Common myeloid progenitor, CD34-positive (primary cell): Measurements from ENCODE around the gene TTC33.
"Not testable (repeated sequence)": the region's sequence is repeated elsewhere in the genome, so short reads cannot be mapped to it uniquely, and the experiment has no call there.

Experiments used
- CTCF ChIA-PET: fragments of 350-600 bp; sonication (Branson Sonifier 250); formaldehyde crosslinking; loops from one replicate; lab custom pipeline; 2021; ENCODE audit warnings: antibody characterized with exemption; lab: Charles Lee
- POLR2A ChIA-PET: fragments of 350-600 bp; sonication (Branson Sonifier 250); formaldehyde crosslinking; loops from one replicate; lab custom pipeline; 2021; ENCODE audit warnings: antibody characterized with exemption; lab: Charles Lee
- DNase-seq, 3 donors: peaks; one replicate each; pipeline versions ENCODE4 v3.0.0 to v3.0.0-alpha.2; 2013
- H3K27ac ChIP-seq, 2 experiments: 1 replicate in 1 of 2; 2 replicates in 1 of 2; pipeline ENCODE4 v1.7.0; 2013; ENCODE audit warnings: inconsistent platforms in 2 of 2, low read length in 2 of 2, mild to moderate bottlenecking in 2 of 2, low read depth in 1 of 2, moderate library complexity in 1 of 2; ENCODE audit not compliant: severe bottlenecking in 2 of 2, insufficient read depth in 1 of 2, poor library complexity in 1 of 2
- H3K27me3 ChIP-seq, 5 experiments: replicated peaks in 2 of 5; 1 replicate in 3 of 5; 2 replicates in 2 of 5; pipeline versions ENCODE4 v1.6.1 to v1.7.0; 2013; ENCODE audit warnings: low read length in 4 of 5, mild to moderate bottlenecking in 2 of 5, moderate library complexity in 2 of 5, inconsistent platforms in 1 of 5; ENCODE audit not compliant: insufficient read depth in 5 of 5, control insufficient read depth in 4 of 5
- H3K36me3 ChIP-seq, 4 experiments: 1 replicate in 2 of 4; 2 replicates in 2 of 4; pipeline versions ENCODE4 v1.6.1 to v1.7.0; 2013; ENCODE audit warnings: low read length in 3 of 4, control low read depth in 1 of 4, mild to moderate bottlenecking in 1 of 4; ENCODE audit not compliant: control insufficient read depth in 4 of 4, insufficient read depth in 4 of 4
- H3K4me1 ChIP-seq, 4 experiments: 1 replicate in 3 of 4; 2 replicates in 1 of 4; pipeline versions ENCODE4 v1.6.1 to v1.7.1; 2013; ENCODE audit warnings: low read length in 3 of 4, mild to moderate bottlenecking in 3 of 4, control low read depth in 1 of 4, inconsistent platforms in 1 of 4, moderate library complexity in 1 of 4; ENCODE audit not compliant: control insufficient read depth in 4 of 4, insufficient read depth in 4 of 4; ENCODE audit errors: control extremely low read depth in 1 of 4
- H3K4me3 ChIP-seq, 7 experiments: 1 replicate in 4 of 7; 2 replicates in 3 of 7; pipeline versions ENCODE4 v1.5.1 to v1.7.0; 2013; ENCODE audit warnings: mild to moderate bottlenecking in 7 of 7, low read length in 6 of 7, moderate library complexity in 6 of 7, inconsistent platforms in 2 of 7, low read depth in 2 of 7, control low read depth in 1 of 7; ENCODE audit not compliant: insufficient read depth in 4 of 7, control insufficient read depth in 1 of 7; ENCODE audit errors: extremely low read depth in 1 of 7
- H3K9me3 ChIP-seq, 5 experiments: 1 replicate in 4 of 5; 2 replicates in 1 of 5; pipeline versions ENCODE4 v1.6.1 to v1.7.1; 2013; ENCODE audit warnings: low read length in 4 of 5, mild to moderate bottlenecking in 2 of 5, inconsistent platforms in 1 of 5, low read depth in 1 of 5, moderate library complexity in 1 of 5; ENCODE audit not compliant: control insufficient read depth in 4 of 5, insufficient read depth in 2 of 5; ENCODE audit errors: control extremely low read depth in 1 of 5
- WGBS: methylation state at CpG from one replicate; pipeline ENCODE4 v1.1.5; 2013; ENCODE audit not compliant: insufficient coverage; 5-methylcytosine and 5-hydroxymethylcytosine counted together

TTC33 gene

DNA sequence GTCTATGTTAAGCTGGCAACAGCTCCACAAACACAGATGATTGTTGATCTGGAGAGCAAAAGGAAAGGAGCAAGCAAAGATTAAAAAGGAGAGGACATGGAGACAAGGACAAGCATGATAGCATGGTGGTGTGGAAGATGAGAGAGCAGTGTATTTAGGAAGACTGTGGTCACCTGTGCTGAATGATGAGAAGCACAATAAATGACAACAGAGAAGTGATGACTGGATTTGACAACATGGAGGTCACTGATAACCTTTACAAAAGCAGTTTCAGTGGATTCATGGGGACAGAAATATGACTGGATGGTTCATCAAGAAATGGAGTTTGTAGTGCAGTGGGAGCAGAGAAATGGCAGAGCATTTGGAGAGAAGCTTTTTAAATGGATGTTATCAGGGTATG is 20.2 kb downstream of the TTC33 start:
- no peak overlapping the region for H3K4me3 ChIP-seq

DNA sequence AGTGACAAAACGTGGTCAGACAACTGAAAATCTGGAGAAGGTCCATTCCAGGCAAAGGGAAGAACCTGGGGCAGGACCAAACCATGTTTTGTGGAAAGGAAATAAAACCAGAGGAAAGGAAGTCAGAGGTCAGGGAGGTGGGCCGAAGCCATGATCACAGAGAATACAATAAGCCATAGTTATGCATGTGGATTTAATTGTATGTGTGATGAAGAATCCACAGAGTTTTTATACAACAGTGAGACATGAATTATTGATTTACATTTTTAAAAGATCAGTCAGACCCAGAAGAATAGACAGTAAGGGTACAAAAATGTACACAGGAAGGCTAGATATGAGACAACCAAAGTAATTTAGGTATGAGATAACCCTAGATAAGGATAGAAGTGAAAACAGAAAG is 20.8 kb downstream of the TTC33 start:
- Histone ChIP-seq H3K9me3 (peaks cover 0 to 10% (median 3%) of the 10 kb centered on the region in 5 experiments), H3K27ac (no peak overlapping the region), H3K4me3 (no peak overlapping the region), H3K36me3 (peaks cover 0 to 14% (median 4%) of the 10 kb centered on the region in 4 experiments), H3K4me1 (peaks cover 15 to 47% (median 23%) of the 10 kb centered on the region in 4 experiments), H3K27me3 (no peaks in the 10 kb centered on the region)
- ChIA-PET CTCF (interaction anchor here (0.7 to 7.8 kb wide), 11 partner anchors 8 to 1154 kb away, joined by 3 to 79 read pairs (median 3); no protein-coding TSS in a partner anchor), POLR2A (no interaction called here)
- 75% methylated on average over 1 of the region's 2 CpGs for WGBS
- no peak for DNase-seq

More for the DNA sequence above, 20.2 kb downstream of the TTC33 start:
- ChIA-PET POLR2A (no interaction called here), CTCF (interaction anchor here (0.7 to 7.8 kb wide), 11 partner anchors 9 to 1021 kb away, joined by 3 to 79 read pairs (median 3); no protein-coding TSS in a partner anchor)
- no peaks in the 10 kb centered on the region for H3K27me3 ChIP-seq
- peak in 1 of 3 donors; percentile 4 for DNase-seq
- no peak overlapping the region for H3K27ac ChIP-seq
- H3K4me1 ChIP-seq = peaks cover 15 to 47% (median 23%) of the 10 kb centered on the region in 4 experiments
- peaks cover 3 to 14% (median 5%) of the 10 kb centered on the region in 5 experiments for H3K9me3 ChIP-seq
- peaks cover 3 to 20% (median 6%) of the 10 kb centered on the region in 4 experiments for H3K36me3 ChIP-seq

DNA sequence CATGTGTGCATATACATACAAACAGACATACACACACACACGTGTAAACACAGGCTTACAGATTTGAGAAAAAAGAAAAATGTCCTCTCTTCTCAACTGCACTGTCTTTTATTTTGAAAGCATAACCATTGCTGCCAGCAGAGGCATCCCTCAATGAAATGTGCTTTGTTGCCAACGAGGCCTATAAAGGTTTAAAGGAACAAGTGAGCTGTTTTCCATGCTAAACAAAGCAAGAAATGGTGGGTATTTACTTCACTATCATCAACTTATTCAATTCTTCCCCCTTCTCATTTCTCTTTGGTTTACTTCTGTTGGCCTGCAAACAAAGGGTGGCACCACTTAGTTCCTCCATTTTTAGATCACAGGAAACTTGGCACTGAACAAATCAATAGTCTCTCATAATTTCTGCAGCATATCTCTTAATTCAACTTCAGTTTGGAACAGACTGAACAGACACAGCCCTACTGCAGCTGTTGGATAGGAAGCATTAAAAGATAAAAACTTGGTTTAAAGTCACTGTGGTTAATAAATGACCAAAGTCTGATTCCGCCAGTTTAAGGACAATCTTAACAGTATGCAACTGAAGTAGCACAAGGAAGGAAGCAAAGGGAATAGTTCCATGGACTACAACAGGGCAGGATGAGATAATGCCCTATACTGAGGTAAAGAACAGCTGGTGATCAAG is 21.7 kb downstream of the TTC33 start:
- POLR2A ChIA-PET = no interaction called here
- CTCF ChIA-PET = interaction anchor here (1.1 to 7.8 kb wide), 9 partner anchors 14 to 1406 kb away, joined by 3 to 79 read pairs (median 4); no protein-coding TSS in a partner anchor

DNA sequence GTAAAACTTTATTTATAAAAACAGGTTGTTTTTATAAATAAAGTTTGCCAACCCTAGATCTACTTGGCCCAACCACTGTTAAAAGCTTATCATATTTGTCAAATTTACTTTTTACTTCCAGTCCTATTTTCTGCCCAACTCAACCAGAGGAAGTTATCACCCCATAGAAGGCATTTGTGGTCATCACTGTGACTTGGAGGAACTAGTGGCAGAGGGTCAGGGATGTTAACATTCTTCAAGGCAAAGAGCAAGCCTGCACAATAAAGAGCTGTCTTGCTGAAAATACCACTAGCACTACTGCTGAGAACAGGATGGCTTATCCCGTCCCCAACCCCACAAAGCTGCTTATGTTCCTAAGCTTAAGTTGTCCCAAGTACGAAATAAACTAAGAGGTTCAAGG is 22.3 kb downstream of the TTC33 start:
- H3K4me3 ChIP-seq = peak overlapping the region in 2 of 7 experiments; percentile 35 to 45
- no CpG with 5 or more reads among the region's 2 CpGs for WGBS
- H3K4me1 ChIP-seq = peaks cover 15 to 47% (median 23%) of the 10 kb centered on the region in 4 experiments
- H3K27ac ChIP-seq = no peak overlapping the region
- POLR2A ChIA-PET = no interaction called here
- no peaks in the 10 kb centered on the region for H3K9me3 ChIP-seq
- DNase-seq = peak; percentile 22 to 70 (median 55)
- H3K27me3 ChIP-seq = no peaks in the 10 kb centered on the region
- H3K36me3 ChIP-seq = peaks cover 0 to 2% (median 0%) of the 10 kb centered on the region in 4 experiments
- CTCF ChIA-PET = interaction anchor here (1.2 to 7.8 kb wide), 7 partner anchors 15 to 1156 kb away, joined by 3 to 79 read pairs (median 5); no protein-coding TSS in a partner anchor

More for the DNA sequence above, 21.7 kb downstream of the TTC33 start:
- DNase-seq = peak; percentile 26 to 83 (median 48)
- peaks cover 15 to 47% (median 23%) of the 10 kb centered on the region in 4 experiments for H3K4me1 ChIP-seq
- no peak overlapping the region for H3K27ac ChIP-seq
- H3K4me3 ChIP-seq = peak overlapping the region in 3 of 7 experiments; percentile 8 to 45 (median 35)
- peaks cover 0 to 5% (median 1%) of the 10 kb centered on the region in 4 experiments for H3K36me3 ChIP-seq
- no peaks in the 10 kb centered on the region for H3K27me3 ChIP-seq
- H3K9me3 ChIP-seq = peaks cover 0 to 4% (median 0%) of the 10 kb centered on the region in 5 experiments
- 17% methylated on average over 2 of the region's 3 CpGs for WGBS

DNA sequence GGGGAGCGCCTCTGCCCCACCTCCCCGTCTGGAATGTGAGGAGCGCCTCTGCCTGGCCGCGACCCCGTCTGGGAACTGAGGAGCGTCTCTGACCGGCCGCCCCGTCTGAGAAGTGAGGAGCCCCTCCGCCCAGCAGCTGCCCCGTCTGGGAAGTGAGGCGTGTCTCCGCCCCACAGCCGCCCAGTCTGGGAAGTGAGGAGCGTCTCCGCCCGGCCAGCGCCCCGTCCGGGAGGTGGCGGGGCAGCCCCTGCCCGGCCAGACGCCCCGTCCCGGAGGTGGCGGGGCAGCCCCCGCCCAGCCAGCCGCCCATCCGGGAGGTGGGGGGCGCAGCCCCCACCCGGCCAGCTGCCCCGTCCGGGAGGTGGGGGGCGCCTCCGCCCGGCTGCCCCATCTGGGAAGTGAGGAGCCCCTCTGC is 33.3 kb downstream of the TTC33 start:
- H3K27me3 ChIP-seq, H3K4me3 ChIP-seq, CTCF ChIA-PET, DNase-seq, H3K27ac ChIP-seq, POLR2A ChIA-PET, H3K4me1 ChIP-seq: not testable (repeated sequence)
- H3K36me3 ChIP-seq = peaks cover 13 to 44% (median 17%) of the 10 kb centered on the region in 4 experiments
- H3K9me3 ChIP-seq = peaks cover 2 to 18% (median 3%) of the 10 kb centered on the region in 5 experiments
- WGBS = 93% methylated on average over 32 of the region's 37 CpGs

DNA sequence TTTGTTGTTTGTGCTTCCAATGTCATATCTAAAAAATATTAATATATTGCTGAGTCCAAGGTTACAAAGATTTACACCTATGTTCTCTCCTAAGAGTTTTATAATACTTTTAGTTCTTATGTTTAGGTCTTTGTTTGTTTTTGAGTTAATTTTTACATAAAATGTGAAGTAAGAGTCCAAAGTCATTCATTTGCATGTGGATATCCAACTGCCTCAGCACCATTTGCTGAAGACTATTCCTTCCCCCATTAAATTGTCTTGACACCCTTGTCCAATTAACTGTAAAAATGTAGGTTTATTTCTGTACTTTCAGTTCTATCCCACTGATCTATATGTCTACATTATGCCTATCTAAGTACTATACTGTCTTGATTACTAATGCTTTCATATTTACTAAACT is 35.7 kb downstream of the TTC33 start:
- Histone ChIP-seq H3K4me3 (no peak overlapping the region), H3K4me1 (no peaks in the 10 kb centered on the region), H3K36me3 (peaks cover 13 to 41% (median 18%) of the 10 kb centered on the region in 4 experiments), H3K27ac (no peak overlapping the region), H3K9me3 (peaks cover 2 to 18% (median 3%) of the 10 kb centered on the region in 5 experiments), H3K27me3 (no peaks in the 10 kb centered on the region)
- no peak for DNase-seq
- POLR2A ChIA-PET = no interaction called here
- CTCF ChIA-PET = interaction anchor here (0.5 kb wide), 1 partner anchor 739 kb away, joined by 3 read pairs; no protein-coding TSS in a partner anchor

DNA sequence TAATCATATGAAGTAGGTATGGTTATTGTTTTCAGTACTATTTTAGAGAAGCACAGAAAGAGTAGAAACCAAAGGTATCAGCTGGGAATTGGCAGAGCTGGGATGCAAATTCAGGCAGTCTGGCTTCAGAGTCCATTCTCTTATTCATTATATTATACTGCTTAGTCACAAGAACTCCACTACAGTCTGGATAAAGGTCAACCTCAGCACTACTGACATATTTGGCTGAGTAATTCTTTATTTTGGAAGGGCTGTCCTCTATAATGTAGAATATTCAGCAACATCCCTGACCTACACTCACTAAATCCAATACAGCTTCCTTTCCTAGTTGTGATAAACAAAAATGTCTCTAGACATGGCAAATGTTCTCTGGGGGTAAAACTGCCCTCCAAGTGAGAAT is 38.5 kb downstream of the TTC33 start:
- POLR2A ChIA-PET = no interaction called here
- CTCF ChIA-PET = no interaction called here

More for the DNA sequence above, 38.5 kb downstream of the TTC33 start:
- Histone ChIP-seq H3K9me3 (peaks cover under 1 to 17% (median 3%) of the 10 kb centered on the region in 5 experiments), H3K4me1 (peaks cover 0 to 6% (median 1%) of the 10 kb centered on the region in 4 experiments), H3K27ac (no peak overlapping the region), H3K4me3 (no peak overlapping the region), H3K27me3 (no peaks in the 10 kb centered on the region), H3K36me3 (peaks cover 11 to 29% (median 13%) of the 10 kb centered on the region in 4 experiments)
- DNase-seq = no peak
